Peyer's patch (tissue), 4 donors: ENCODE data around the gene TERT. TPM values are rescaled to one million over a fixed set of nuclear protein-coding genes. Genes with fewer than 3 reads are reported as not detected.

Experiments used
- DNase-seq, 3 donors: peaks; one replicate each; pipeline ENCODE4 v3.0.0-alpha.2; 2017 to 2019
- H3K27ac ChIP-seq, 4 donors: fragments of 200-600 bp; sonication (generic); one replicate each; pipeline ENCODE4 v1.5.1; 2016 to 2019
- H3K27me3 ChIP-seq, 2 donors: fragments of 200-600 bp; sonication (generic); one replicate each; pipeline ENCODE4 v1.5.1; 2019
- H3K36me3 ChIP-seq, 3 donors: fragments of 200-600 bp; sonication (generic); one replicate each; pipeline ENCODE4 v1.5.1; 2016 to 2019
- H3K4me1 ChIP-seq, 4 donors: fragments of 200-600 bp; sonication (generic); one replicate each; pipeline ENCODE4 v1.5.1; 2016 to 2019
- H3K4me3 ChIP-seq, 4 donors: fragments of 200-600 bp; sonication (generic); 1 replicate in 3 of 4; 2 replicates in 1 of 4; pipeline ENCODE4 v1.5.1; 2016 to 2019; ENCODE audit warnings: mild to moderate bottlenecking in 1 of 4
- H3K9me3 ChIP-seq, 4 donors: fragments of 200-600 bp; sonication (generic); one replicate each; pipeline ENCODE4 v1.5.1; 2016 to 2019; ENCODE audit warnings: mild to moderate bottlenecking in 1 of 4
- POLR2A ChIP-seq, 2 donors: fragments of 450-650 bp; IDR thresholded peaks; one replicate each; pipeline ENCODE4 v1.5.1; 2017; ENCODE audit warnings: antibody characterized with exemption in 2 of 2, mild to moderate bottlenecking in 2 of 2, moderate library complexity in 2 of 2
- total RNA-seq, 4 donors: library from RNA; depleted of rRNA; stranded (reverse); fragments of >200 nt; gene quantifications; one replicate each; pipeline ENCODE4 v1.1.0, GENCODE V29; 2016
- TF ChIP-seq, protein P1 (sequence below), 6 experiments: fragments of 450-650 bp in 4 of 6; fragments of 200-600 bp in 2 of 6; sonication (generic) in 1 of 6; IDR thresholded peaks; one replicate each; pipeline ENCODE4 v1.5.1; 2017 to 2019; ENCODE audit warnings: antibody characterized with exemption in 6 of 6, mild to moderate bottlenecking in 3 of 6, moderate library complexity in 1 of 6

The TERT gene
- total RNA-seq, 4 donors from 2014 or later, result 0.70 to 6.6 (median 1.6) TPM

DNA sequence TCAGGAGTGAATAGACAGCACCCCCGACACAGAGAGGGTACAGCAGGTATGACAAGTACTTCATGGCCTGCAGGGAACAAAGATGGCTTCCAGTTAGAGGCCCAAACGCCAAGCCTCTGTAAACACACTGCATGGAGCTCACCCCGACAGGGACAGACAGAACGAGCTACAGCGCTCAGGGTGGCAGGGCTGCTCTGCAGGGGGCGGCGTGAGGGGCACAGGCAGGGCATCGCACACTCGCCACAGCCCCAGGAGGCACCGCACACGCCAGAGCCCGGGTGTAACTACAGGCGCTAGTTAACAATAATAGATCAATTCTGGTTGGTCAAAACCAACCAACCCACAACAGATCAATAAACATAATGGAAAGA, 28.9 kb upstream of the TERT start:
- Histone ChIP-seq H3K36me3 (peaks cover 0 to 75% (median 0%) of the 10 kb centered on the region in 3 donors), H3K4me3 (no peak overlapping the region), H3K4me1 (no peaks in the 10 kb centered on the region), H3K9me3 (no peaks in the 10 kb centered on the region), H3K27me3 (no peaks in the 10 kb centered on the region), H3K27ac (no peak overlapping the region)
- DNase-seq, result peak in 2 of 3 donors; percentile 12 to 36
- no peak for TF ChIP-seq POLR2A (IDR thresholded peaks at IDR 0.05)
- TF ChIP-seq, protein P1, sequence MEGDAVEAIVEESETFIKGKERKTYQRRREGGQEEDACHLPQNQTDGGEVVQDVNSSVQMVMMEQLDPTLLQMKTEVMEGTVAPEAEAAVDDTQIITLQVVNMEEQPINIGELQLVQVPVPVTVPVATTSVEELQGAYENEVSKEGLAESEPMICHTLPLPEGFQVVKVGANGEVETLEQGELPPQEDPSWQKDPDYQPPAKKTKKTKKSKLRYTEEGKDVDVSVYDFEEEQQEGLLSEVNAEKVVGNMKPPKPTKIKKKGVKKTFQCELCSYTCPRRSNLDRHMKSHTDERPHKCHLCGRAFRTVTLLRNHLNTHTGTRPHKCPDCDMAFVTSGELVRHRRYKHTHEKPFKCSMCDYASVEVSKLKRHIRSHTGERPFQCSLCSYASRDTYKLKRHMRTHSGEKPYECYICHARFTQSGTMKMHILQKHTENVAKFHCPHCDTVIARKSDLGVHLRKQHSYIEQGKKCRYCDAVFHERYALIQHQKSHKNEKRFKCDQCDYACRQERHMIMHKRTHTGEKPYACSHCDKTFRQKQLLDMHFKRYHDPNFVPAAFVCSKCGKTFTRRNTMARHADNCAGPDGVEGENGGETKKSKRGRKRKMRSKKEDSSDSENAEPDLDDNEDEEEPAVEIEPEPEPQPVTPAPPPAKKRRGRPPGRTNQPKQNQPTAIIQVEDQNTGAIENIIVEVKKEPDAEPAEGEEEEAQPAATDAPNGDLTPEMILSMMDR (IDR thresholded peaks at IDR 0.05), result no peak

DNA sequence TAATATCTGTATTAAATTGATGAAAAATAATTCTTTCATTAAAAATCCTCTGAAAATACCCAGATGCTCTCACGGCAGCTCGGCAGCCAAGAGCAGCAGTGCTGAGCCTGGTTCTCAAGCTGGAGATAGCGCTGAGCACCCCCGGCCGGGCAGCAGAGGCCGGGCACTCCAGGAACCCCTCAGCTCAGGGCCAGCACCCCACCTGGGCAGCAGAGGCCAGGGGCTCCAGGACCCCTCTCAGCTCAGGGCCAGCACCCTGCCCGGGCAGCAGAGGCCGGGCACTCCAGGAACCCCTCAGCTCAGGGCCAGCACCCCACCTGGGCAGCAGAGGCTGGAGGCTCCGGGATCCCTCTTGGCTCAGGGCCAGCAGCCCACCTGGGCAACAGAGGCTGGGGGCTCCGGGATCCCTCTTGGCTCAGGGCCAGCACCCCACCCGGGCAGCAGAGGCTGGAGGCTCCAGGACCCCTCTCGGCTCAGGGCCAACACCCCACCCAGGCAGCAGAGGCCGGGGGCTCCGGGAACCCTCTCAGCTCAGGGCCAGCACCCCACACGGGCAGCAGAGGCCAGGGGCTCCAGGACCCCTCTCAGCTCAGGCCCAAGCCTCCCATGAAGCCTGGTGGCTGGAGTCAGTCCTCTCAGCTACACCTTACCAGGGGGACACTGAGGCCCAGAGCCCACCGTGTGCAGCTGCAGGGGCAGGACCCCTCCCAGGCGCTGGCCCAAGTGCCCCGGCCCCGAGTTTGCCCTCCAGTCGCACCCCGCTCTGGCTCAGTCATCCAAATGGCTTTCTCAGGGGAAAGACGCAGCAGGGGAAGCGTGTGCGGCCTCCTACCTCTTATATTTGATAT, 28.3 kb upstream of the TERT start:
- peaks cover 0 to 81% (median 0%) of the 10 kb centered on the region in 3 donors for H3K36me3 ChIP-seq
- H3K4me3 ChIP-seq, result no peak overlapping the region
- no peaks in the 10 kb centered on the region for H3K9me3 ChIP-seq
- no peak overlapping the region for H3K27ac ChIP-seq
- no peaks in the 10 kb centered on the region for H3K27me3 ChIP-seq
- TF ChIP-seq, protein P1 (IDR thresholded peaks at IDR 0.05), result no peak
- no peaks in the 10 kb centered on the region for H3K4me1 ChIP-seq
- DNase-seq, result peak in 2 of 3 donors; percentile 39 to 42

DNA sequence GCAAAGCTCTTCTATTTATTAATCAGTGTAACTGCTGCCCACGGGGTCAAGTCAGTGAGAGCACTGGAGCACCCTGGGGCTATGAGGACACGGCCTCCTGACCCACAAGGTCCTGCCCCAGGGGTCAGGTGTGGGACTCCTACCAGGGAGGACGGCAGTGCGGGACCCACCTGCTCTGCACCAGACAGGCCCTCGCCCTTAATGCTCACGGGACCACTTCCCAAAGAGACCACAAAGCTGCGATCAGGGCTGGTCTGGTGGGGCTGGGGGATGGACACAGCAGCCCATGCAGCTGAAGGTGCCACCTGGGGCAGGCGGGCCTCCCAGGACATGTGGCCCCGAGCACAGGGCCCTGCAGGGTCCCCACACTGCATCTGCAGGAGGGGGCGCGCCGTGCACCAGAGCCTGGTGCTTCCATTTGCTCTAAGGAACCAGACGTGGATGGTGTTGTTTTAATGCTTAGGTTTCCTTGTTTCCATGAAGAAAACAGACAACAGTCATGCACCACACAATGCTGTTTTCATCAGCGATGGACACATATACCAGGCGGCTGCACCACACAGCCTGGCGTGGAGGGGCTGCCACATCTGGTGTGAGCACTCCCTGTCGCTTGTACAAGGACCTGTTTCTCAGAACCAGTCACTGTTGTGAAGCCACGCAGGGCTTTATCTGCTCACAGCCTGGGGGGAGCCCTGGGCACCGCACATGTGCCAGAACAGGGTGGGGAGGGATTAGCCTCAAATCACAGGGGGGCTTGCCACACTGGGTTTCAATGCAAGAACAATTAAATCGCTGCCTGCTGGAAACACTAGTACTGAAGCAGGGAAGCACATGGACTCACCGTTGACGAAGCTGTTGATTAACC, 27.4 kb upstream of the TERT start:
- peaks cover 0 to 90% (median 0%) of the 10 kb centered on the region in 3 donors for H3K36me3 ChIP-seq

DNA sequence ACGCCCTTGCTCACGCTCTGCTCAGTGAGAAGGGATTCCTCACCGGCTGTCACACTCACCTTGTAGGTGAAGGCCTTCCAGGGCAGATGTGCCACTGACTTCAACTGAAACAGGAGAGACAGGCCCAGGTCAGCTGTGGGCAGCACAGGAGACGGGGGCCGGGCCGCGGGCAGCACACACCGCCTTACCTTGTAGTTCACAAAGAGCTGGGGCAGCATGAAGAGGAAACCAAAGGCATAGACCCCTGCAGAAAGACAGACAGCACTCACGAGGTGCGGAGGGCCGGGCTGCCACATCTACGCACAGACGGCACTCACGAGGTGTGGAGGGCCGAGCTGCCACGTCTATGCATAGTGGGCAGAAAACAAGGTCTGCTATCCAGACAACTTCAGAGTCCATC, 26.7 kb upstream of the TERT start:
- TF ChIP-seq, protein P1 (IDR thresholded peaks at IDR 0.05), result no peak
- TF ChIP-seq POLR2A (IDR thresholded peaks at IDR 0.05), result no peak
- Histone ChIP-seq H3K36me3 (peaks cover 0 to 92% (median 0%) of the 10 kb centered on the region in 3 donors), H3K9me3 (no peaks in the 10 kb centered on the region), H3K4me3 (no peak overlapping the region), H3K27ac (no peak overlapping the region), H3K4me1 (peaks cover 0 to 4% (median under 1%) of the 10 kb centered on the region in 4 donors), H3K27me3 (no peaks in the 10 kb centered on the region)
- peak in 2 of 3 donors; percentile 29 to 36 for DNase-seq

More for the DNA sequence above, 27.4 kb upstream of the TERT start:
- H3K4me1 ChIP-seq, result no peaks in the 10 kb centered on the region
- no peak overlapping the region for H3K4me3 ChIP-seq
- TF ChIP-seq POLR2A (IDR thresholded peaks at IDR 0.05), result no peak
- TF ChIP-seq, protein P1 (IDR thresholded peaks at IDR 0.05), result no peak
- DNase-seq, result peak in 2 of 3 donors; percentile 33 to 37
- H3K27ac ChIP-seq, result no peak overlapping the region
- no peaks in the 10 kb centered on the region for H3K27me3 ChIP-seq
- H3K9me3 ChIP-seq, result no peaks in the 10 kb centered on the region

DNA sequence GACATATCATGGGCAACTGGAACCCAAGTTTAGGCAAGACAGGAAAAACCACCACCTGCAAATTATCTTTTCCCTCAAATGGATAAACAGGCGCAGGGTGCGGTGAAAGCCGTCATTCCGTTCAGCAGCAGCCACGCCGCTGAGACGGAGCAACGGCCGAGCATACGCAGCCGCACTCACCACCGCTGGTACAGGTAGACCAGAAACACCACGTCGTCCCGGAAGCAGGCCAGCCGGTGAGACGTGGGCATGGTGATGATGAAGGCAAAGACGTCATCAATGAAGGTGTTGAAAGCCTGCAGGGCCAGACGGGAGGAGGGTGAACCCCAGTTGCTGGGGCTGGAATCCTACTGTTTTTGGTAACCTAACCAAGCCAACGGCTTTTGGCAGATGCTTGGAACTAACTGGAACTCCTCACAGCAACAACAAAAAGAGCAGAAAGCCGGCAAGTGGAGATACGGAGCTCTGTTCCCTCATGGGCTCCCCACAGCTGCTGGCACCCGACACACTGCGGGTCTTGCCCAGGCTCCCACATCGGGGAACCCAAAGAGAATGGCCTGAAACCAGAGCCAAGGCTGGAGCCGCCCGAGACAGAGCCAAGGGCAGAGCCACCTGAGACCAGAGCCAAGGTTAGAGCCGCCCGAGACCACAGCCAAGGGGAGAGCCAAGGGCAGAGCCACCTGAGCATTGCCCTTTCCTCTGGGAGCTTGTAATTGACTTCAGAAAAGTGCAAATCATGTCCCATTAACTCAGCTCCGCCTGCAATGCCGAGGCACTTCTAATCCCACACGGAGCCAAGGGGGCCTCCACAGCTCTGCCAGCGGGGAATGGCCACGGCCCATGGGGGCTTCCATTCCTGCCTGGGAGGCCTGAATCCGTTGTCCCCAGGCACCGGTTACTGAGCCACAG, 25.8 kb upstream of the TERT start:
- no peak for TF ChIP-seq POLR2A (IDR thresholded peaks at IDR 0.05)
- TF ChIP-seq, protein P1 (IDR thresholded peaks at IDR 0.05), result no peak

More for the DNA sequence above, 25.8 kb upstream of the TERT start:
- no peak overlapping the region for H3K4me3 ChIP-seq
- DNase-seq, result peak in 1 of 3 donors; percentile 45
- H3K27ac ChIP-seq, result no peak overlapping the region
- H3K4me1 ChIP-seq, result peaks cover 0 to 13% (median 2%) of the 10 kb centered on the region in 4 donors
- peaks cover 0 to 87% (median 0%) of the 10 kb centered on the region in 3 donors for H3K36me3 ChIP-seq
- no peaks in the 10 kb centered on the region for H3K9me3 ChIP-seq
- no peaks in the 10 kb centered on the region for H3K27me3 ChIP-seq
